Inferior parietal cortex (tissue), 1 donor: ENCODE measurements around the gene PRR7.
A peak's percentile ranks its signal among the peaks of the same experiment; 100 is the strongest.

Experiments
- DNase-seq: peaks from one replicate; pipeline ENCODE4 v3.0.0-alpha.2; 2016; ENCODE audit errors: extremely low spot score

PRR7 gene

DNA sequence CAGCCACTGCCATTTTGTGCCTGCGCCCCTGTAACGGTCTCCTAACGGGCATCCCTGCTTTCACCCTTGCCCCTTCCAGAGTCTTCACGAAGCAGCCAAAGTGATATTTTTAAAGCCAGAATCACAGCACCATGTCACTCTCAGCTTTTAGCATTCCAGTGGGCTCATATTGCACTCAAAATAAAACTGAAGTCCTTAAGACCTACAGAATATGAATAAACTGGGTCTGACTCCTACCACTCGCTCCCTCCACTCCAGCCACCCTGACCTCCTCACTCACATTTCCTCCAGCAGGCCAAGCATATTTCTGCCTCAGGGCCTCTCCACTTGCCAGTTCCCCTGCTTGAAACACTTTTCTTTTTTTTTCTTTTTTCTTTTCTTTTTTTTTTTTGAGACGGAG lies 53.2 kb downstream of the PRR7 start:
- DNase-seq: no peak

DNA sequence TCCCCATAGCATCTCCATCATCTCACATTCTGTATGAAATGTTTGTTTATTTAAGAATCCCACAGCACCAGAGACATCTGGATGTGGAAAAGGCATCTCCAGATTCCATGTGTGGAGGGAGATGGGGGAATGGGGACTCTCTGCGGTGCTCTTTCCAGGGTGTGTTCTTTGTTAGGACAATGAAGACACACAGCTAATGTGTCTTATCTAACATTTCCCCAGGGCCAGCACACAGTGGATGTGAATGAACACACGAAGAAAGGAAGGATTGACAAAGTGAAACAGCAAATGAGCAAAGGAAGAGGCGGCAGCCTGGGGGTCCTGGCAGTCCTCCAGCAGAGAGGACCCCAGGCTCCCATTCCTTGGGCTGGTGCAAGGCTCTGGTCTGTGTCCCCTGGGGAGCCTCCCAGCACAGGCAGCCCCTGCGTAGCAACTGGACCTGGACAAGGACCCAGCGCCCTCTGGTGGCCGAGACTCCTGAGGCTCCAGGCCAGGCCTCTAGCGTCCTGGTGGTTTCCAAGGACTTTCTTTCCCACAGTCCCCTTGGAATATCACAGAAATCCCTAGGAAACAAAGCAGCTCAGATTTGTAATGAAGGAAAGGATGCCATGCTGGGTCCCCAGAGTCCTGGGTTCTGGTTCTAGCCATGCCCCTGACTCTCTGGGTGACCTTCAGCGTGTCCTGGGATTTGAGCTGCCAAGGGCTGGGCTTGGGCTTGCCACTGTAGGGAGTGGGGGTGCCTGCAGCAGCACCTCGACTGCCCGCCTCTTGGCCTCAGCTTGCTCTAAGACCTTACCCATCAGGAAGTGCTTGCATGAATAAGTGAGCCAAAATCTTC lies 54.3 kb downstream of the PRR7 start:
- peak; percentile 87 for DNase-seq

DNA sequence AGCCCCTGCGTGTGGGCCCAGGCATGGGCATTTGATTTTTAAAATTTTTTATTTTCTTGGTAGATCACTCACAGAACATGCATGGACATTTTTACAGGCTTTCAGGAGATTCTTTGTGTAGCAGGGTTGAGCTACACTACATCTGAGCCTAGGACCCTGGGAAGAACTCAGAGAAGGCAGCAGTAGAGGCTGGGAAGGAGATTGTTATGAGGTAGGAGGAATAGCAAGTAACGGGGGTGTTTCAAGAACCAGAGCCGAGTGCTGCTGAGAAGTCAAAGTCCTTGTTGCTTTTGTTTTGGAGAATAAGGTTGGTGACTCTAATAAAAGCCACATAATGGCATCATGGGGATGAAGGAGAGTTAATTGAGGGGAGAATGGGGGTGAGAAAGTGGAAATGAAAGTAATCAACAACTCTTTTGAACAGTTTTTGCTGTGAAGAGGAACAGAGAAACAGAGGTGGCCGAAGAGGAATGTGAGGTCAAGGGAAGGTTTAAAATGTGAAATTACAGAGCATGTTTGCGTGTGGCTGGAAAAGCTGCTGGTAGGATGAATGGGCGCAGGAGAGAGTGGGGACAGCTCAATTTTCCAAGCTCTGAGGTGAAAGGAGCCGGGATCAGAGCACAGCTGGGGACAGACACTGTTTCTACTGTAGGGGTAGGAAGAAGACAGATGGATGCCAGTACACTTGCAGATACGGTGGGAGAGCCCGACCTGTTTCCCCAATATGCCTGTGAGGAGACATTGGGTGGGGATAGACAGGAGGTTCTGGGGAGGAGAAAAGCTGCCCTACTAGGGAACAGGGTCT lies 55.5 kb downstream of the PRR7 start:
- no peak for DNase-seq

DNA sequence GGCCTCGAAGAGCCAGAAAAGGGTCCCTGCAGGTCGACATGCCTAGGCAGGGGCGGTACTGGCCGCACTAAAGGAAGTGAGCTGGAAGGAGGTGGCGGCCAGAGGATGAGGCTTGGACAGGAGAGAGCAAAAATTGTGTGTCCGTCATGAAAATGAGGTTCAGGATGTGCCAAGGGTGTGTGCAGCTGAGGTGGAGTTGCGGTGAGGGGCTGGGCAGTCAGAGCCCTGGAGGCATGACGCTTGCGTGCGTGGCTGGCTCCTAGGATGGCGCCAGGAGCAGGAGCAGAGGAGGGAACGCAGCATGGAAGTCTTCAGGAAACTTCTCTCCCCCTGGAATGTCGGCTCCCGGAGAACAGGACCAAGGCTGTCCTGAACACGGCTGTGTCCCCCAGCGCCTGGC lies 56.3 kb downstream of the PRR7 start:
- no peak for DNase-seq

DNA sequence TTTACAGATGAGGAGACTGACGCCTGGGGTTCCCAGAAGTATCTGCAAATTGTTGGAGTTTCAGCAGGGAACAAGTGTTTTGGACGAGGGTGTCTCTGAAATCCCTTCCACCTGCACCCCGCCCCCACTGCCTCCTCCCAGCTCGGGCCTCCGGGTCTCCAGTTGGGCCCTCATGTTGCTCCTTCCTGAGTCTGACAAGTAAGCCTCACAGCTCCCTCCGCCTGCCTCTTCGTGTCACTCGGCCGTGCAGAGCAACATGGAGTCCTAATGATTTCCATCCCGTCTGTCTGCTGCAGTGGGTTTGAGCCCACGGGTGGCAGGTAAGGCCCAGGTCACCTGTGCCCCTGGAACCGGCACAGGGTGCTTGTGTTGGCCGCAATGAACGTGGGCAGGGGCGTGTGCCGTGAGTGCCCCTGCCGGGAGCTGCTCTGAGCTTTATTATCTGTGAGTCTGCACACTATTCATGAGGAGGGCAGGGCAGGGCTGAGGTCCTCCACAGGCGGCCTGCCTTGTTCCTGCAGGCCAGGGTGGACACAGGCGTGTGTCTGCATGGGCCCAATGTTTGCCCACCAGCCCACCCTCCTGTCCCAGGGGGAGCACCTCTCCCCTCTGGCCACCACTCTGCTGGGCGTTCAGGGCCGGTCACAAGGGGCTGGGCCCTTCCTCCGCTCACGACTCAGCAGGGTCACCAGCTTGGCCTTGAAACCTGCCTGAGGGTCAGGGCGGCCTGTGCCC lies 56.9 kb downstream of the PRR7 start:
- DNase-seq: no peak

DNA sequence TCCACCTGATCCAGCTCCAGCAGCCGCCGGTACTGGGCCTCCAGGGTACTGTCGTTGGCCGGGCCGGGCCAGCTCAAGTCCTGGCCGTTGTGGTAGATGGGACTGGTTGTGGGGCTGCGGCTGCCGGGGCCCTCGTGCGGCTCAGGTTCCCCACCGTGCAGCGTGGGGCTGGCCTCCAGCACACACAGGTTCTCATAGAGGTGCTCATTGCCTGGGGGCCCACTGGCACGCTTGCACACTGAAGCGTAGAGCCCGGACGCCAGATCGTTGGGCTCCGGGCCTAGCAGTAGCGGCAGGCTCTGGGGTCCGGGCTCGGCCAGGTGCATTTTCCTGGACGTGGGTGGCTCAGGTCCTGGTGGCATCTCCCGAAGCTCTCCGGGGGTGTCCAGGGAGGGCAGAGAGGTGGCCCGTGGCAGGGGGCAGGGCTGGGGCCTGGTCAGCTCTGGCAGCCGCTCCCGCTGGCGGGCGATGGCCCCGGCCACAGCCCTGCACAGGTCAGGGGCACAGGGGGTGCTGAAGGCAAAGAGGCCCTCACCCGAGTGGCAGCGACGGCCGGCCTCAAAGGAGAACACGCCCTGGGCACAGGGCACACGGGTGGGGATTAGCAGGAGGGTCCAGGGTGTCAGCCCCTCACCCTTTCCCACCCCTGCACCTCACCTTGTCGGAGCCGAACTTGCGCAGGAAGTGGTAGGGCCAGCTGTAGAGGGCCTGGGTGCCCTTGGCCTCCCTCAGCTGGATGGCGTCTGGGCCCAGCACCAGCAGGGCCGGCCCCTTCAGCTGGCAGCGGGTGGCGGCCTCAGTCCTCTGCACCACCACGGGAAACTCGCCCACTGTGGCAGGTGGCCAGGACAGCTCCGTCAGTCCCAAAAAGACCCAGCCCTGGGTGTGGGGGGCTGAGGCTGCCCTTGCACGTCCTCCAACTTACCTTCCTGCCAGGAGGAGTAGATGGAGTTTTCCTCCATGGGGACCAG lies 57.8 kb downstream of the PRR7 start:
- DNase-seq: no peak

DNA sequence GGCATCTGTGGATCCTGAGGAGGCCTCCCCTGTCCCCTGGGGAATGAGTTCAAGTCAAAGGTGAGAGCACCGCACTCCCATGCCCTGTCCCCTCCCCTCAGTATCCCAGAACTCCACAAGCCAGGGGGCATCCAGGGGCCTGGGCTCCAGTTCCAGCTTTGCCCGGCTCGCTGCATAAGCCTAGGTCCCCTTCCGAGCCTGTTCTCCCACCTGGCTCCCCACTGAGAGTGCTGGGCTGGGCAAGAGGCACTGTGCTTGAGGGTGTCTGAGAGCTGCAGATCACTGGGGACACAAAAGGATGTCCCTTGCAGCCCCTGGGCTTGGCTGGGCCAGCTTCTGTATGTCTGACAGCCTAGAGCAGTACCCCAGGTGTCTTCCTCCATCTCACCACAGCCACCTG lies 58.5 kb downstream of the PRR7 start:
- no peak for DNase-seq
